ENCODE data around the gene SEC14L1. TPM values are rescaled to one million over a fixed set of nuclear protein-coding genes. Genes with fewer than 3 reads are reported as not detected.
A peak's percentile ranks its signal among the peaks of the same experiment; 100 is the strongest.

SEC14L1 gene
- total and polyA plus RNA-seq, 2 of the 8 experiments (the other 6 are each of a cell fraction or from before 2014, with no cell fraction given), result 27.2 to 74.4 TPM

DNA sequence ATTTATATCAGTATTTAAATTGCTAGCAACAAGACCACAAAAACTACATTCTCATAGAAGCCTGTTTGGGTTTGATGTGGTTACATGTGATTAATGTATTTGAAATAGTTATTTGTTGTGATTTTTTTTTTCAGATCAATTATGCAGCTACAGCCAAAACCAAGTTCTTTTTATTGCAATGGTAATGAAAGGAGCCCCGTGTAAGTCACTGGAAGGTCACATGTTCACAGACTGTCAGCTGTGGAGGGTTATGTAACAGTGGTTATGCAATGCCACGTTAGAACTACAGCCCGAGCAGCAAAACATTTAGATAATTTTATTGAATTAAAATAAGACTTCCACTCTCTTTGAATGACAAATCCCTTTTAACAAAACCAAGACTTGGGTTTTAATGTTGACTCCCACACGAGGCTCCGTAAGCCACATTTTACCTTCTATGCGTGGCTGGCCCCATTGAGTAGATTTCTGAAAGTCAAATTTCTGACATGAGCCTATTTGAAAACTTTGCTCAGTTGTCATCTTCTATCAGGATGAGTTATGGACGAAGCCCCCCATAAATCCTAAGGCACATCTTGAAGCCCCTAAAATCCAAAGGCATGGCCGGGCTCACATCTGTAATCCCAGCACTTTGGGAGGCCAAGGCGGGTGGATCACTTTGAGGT, 41.8 kb upstream of the SEC14L1 start:
- H3K23ac ChIP-seq (ENCODE audit: insufficient read length), result no peak overlapping the region
- no peak overlapping the region for H3K4me2 ChIP-seq (ENCODE audit: insufficient read depth in 1 of 2, low read depth in 2 of 2, low read length in 2 of 2)
- ChIA-PET CTCF (ENCODE audit: partially characterized antibody) (interaction anchor here (0.6 to 2.8 kb wide), 7 partner anchors 11 to 150 kb away, joined by 3 to 10 read pairs (median 3); no protein-coding TSS in a partner anchor), POLR2A (ENCODE audit: partially characterized antibody) (interaction anchor here (0.7 to 1.5 kb wide), 4 partner anchors 8 to 115 kb away, joined by 3 to 10 read pairs (median 4); no protein-coding TSS in a partner anchor)
- WGBS, 2 experiments (ENCODE audit: extremely low coverage in 1 of 2, insufficient coverage in 1 of 2, insufficient read length in 1 of 2, insufficient replicate concordance in 2 of 2, low coverage in 1 of 2, low lambda C conversion rate in 2 of 2, missing lambda C conversion rate in 1 of 2), result 84% methylated on average over 9 of the region's 9 CpGs; no CpG with 5 or more reads in 1 of the 2 experiments
- H2BK20ac ChIP-seq (ENCODE audit: low read length), result no peak overlapping the region
- H3K4me1 ChIP-seq (replicated peaks in 1 of 4; ENCODE audit: control insufficient read depth in 3 of 4, insufficient read depth in 4 of 4, low read length in 3 of 4), result peaks cover 0 to 4% (median 2%) of the 10 kb centered on the region in 4 experiments; a peak in 4 of 7 replicates
- peaks cover 3% of the 10 kb centered on the region in 2 experiments for H4K20me1 ChIP-seq (replicated peaks in 1 of 2; ENCODE audit: control insufficient read depth in 1 of 2, insufficient read depth in 2 of 2, low read length in 2 of 2)
- H3K79me2 ChIP-seq (ENCODE audit: control insufficient read depth in 1 of 2, insufficient read depth in 2 of 2, low read length in 2 of 2), result no peaks in the 10 kb centered on the region; a peak in 1 of 4 replicates
- H3K9ac ChIP-seq (replicated peaks in 1 of 4; ENCODE audit: extremely low read depth in 1 of 4, low read depth in 3 of 4, low read length in 3 of 4), result no peak overlapping the region
- no peak overlapping the region for H3K56ac ChIP-seq (replicated peaks; ENCODE audit: insufficient read length, low read depth, low read length)
- 0 out of 2 replicates have a peak, but pooled peaks have one; percentile 4 for TF ChIP-seq CEBPB (IDR thresholded peaks at IDR 0.05; ENCODE audit: low read depth, low read length)
- TF ChIP-seq SUZ12 (IDR thresholded peaks at IDR 0.05; ENCODE audit: low read length), result no peak
- no peak for TF ChIP-seq SIRT6 (IDR thresholded peaks at IDR 0.05; ENCODE audit: low read length)
- no peak overlapping the region for H3K14ac ChIP-seq (ENCODE audit: insufficient read length)
- no peak for FAIRE-seq
- H4K91ac ChIP-seq (replicated peaks; ENCODE audit: insufficient read length, low read length), result no peak overlapping the region
- peaks cover 6 to 22% (median 8%) of the 10 kb centered on the region in 4 experiments; a peak in 6 of 8 replicates for H3K36me3 ChIP-seq (ENCODE audit: control insufficient read depth in 2 of 4, insufficient read depth in 4 of 4, low read length in 3 of 4)
- no peak overlapping the region for H2BK12ac ChIP-seq (ENCODE audit: low read depth, low read length)
- H2AK5ac ChIP-seq (ENCODE audit: low read depth, low read length), result no peak overlapping the region
- no peak overlapping the region for H3K4ac ChIP-seq (replicated peaks; ENCODE audit: insufficient read length, low read depth, low read length)
- no peaks in the 10 kb centered on the region for H3K23me2 ChIP-seq (ENCODE audit: low read depth, low read length)
- H4K8ac ChIP-seq (ENCODE audit: extremely low read depth, insufficient read depth, low read length), result no peak overlapping the region
- no peak overlapping the region for H2AFZ ChIP-seq (ENCODE audit: low read length)
- no peak overlapping the region for H4K5ac ChIP-seq (ENCODE audit: insufficient read length, low read depth, low read length)
- no peak overlapping the region for H2BK120ac ChIP-seq (replicated peaks; ENCODE audit: low read depth, low read length)
- H2BK15ac ChIP-seq (ENCODE audit: low read length), result no peak overlapping the region
- H3K79me1 ChIP-seq (ENCODE audit: low read depth, low read length), result no peaks in the 10 kb centered on the region; the same call in 1 of the 2 replicates
- H3K4me3 ChIP-seq (ENCODE audit: extremely low read depth in 1 of 4, insufficient read depth in 2 of 4, low read depth in 3 of 4, low read length in 4 of 4), result no peak overlapping the region
- DNase-seq (ENCODE audit: low read depth in 1 of 2, low spot score in 2 of 2), result no peak
- no peak overlapping the region for H2BK5ac ChIP-seq (ENCODE audit: low read depth, low read length)
- no peaks in the 10 kb centered on the region for H3K27me3 ChIP-seq (replicated peaks in 1 of 4; ENCODE audit: control insufficient read depth in 3 of 4, extremely low read depth in 1 of 4, insufficient read depth in 3 of 4, low read length in 3 of 4)
- H3K9me3 ChIP-seq (ENCODE audit: insufficient read depth in 2 of 2, low read depth in 1 of 2, low read length in 1 of 2), result no peaks in the 10 kb centered on the region
- H3K18ac ChIP-seq (ENCODE audit: extremely low read depth, low read length), result no peak overlapping the region
- H3K27ac ChIP-seq (ENCODE audit: low read depth, low read length), result no peak overlapping the region
